HT-29 (cell line): ENCODE measurements around the gene NUP210. TPM values are rescaled to one million over a fixed set of nuclear protein-coding genes. Genes with fewer than 3 reads are reported as not detected.

ENCODE experiments used
- DNase-seq: peaks from one replicate; pipeline ENCODE4 v3.0.0-alpha.2; 2015; ENCODE audit warnings: low spot score
- small RNA-seq: library from RNA; depleted of rRNA; stranded (forward); fragments of <200 nt; gene quantifications from one replicate; pipeline ENCODE3, GENCODE V24; 2014
- total RNA-seq: library from RNA; depleted of rRNA; stranded (reverse); fragments of >200 nt; shearing (Covaris generic); gene quantifications from 2 replicates; pipeline ENCODE4 v1.2.3, GENCODE V29; 2014; rRNA removed

The NUP210 gene
- total RNA-seq, 1 experiment from 2014 or later, result 77.2 TPM

- DNase-seq, result no peak
Observed at GRCh38 chr3:13275376-13276005, 144.6 kb downstream of the NUP210 start.

DNA sequence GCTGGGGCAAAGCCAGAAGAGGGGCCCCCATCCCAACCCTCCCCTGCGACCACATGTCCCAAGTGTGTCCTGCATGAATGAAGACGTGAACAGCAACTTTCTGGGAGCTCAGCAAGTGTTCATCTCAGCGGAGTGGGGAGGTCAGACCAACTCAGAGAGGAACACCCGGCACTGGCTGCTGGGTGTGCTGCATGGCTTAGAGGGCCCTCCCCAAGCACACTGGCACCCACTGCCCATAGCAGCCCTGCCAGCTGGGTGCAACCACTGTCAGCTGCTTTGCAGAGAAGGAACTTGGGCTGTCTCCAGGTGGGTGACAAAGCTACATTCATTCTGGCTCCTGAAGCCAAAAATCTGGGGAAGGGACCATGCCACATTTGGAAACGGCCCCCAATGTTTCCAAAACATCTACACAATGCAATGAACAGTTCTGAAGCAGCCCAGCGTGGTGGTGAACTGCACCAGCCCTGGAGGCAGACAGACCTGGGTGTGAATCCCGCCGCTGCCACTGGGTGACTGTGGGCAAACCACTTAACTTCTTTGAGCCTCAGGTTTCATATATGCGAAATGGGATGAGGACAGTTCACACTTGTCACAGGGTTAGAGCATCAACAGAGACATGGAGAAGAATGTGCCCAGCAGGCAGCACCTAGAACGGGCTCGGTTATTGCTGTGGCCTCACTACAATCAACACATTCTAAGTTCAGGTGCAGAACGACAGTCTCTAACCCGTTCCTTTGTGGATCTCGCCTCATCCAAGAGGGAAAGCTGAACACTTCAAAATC lies 145.4 kb downstream of the NUP210 start:
- no peak for DNase-seq

GRCh38 chr3:13274125-13274524 lies 146.0 kb downstream of the NUP210 start:
- no peak for DNase-seq

DNA sequence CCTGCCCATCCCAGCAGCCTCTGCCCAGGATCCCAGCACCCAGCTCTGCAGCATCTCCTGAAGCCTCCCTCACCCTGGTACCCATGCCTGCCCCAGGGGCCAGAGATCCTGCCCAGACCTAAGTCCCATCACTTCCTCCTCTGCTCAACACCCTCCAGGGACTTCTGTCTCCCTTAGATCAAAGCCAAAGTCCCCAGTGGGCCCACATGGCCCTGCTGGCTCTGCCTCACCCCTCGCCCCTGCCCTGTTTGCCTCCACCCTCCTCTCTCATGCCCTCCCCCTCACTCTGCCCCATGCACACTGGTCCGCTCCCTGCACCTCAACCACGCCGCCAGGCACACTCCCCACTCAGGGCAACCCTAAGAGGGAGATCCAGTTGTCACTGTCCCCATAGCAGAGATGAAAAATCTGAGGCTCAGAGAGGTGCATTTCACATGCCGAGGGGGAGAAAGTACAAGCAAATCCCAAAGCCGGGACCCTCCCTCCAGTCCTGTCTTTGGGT lies 146.5 kb downstream of the NUP210 start:
- DNase-seq, result no peak

- DNase-seq, result no peak
Observed at GRCh38 chr3:13272831-13273603, 147.1 kb downstream of the NUP210 start.

GRCh38 chr3:13269711-13270378 lies 150.3 kb downstream of the NUP210 start:
- DNase-seq, result no peak

DNA sequence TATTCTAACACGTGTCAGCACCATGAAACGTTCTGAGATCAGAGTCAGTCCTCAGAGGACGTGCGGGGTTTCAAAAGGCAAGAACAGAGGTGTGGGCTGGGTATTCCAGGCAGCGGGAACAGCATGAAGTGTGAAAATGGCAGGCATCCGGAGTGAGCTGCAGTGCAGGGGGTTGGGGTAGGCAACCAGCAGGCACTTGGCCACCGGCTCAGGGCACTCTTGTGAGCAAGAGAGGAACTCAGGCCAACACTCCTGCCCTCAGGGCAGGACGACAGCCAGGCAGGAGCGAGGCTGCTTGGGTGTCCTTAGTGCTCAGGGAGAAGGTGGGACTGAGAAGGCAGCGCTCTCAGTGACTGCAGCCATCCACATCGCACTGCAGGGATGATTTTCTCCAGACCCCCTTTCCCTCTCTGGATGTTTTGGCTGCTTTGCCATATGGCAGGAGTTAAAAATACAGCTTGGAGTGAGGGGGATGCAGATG lies 151.1 kb downstream of the NUP210 start:
- DNase-seq, result no peak

DNA sequence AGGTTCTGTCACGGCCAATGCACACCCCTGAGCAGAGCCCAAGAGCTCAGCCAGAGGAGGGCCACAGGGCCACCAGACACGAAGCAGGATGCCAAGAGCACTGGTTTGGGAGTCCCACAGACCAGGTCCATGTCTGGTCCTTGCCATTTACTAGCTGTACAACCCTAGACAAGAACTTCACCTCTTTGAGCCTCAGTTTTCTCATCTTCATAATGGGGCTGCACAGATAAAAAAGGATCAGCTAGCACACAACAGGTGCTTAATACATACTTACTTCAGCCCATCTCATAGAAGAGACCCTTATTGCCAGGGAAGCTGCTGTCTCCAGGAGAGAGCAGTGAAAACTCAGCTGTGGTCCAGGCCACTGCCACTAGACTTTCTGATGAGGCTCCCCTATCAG lies 152.0 kb downstream of the NUP210 start:
- DNase-seq, result no peak

DNA sequence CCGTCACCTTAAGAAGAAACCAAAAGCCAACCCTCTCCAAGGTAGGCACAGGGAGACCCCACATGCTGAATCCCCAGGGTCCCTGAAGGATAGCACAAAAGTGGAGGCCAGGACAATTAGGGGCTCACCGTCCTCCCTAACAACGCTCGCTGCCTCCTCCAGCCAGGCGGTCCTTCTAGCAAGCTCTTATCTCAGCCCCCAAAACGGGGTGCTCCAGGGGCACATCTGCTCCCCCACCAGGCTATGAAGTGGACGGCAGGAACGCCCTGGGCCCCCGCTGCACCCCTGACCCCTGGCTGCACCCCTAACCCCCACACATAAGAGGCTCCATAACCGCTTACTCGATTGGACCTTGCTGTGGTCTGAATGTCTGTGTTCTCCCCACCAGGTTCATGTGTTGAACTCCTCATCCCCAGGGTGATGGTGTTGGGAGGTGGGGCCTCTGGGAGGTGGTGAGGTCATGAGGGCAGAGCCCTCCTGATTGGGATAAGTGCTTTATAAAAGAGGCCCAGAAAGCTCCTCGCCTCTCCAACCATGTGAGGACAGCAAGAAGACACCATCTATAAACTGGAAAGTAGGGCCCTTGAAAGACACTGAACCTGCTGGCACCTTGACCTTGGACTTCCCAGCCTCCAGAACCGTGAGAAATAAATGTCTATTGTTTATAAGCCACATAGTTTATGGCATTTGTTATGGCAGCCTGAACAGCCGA lies 153.3 kb downstream of the NUP210 start:
- no peak for DNase-seq

Small RNA genes lying within 50 kb of the gene (small RNA-seq; reads per million reads assigned to genes)
- gene AC027124.2, result not detected

Other genes starting within 250 kb of the NUP210 start
- 10.5 and 10.6 TPM in 2 replicates for gene HDAC11, start 60.0 kb upstream of the NUP210 start, total RNA-seq
- 0.33 and 0.55 TPM in 2 replicates for gene FBLN2, start 128.8 kb upstream of the NUP210 start, total RNA-seq